Measurements from ENCODE around the gene COL23A1. TPM values are rescaled to one million over a fixed set of nuclear protein-coding genes. Genes with fewer than 3 reads are reported as not detected.
A peak's percentile ranks its signal among the peaks of the same experiment; 100 is the strongest.

The COL23A1 gene
- total and polyA plus RNA-seq, 2 experiments from 2014 or later: 4.8 to 8.2 TPM

DNA sequence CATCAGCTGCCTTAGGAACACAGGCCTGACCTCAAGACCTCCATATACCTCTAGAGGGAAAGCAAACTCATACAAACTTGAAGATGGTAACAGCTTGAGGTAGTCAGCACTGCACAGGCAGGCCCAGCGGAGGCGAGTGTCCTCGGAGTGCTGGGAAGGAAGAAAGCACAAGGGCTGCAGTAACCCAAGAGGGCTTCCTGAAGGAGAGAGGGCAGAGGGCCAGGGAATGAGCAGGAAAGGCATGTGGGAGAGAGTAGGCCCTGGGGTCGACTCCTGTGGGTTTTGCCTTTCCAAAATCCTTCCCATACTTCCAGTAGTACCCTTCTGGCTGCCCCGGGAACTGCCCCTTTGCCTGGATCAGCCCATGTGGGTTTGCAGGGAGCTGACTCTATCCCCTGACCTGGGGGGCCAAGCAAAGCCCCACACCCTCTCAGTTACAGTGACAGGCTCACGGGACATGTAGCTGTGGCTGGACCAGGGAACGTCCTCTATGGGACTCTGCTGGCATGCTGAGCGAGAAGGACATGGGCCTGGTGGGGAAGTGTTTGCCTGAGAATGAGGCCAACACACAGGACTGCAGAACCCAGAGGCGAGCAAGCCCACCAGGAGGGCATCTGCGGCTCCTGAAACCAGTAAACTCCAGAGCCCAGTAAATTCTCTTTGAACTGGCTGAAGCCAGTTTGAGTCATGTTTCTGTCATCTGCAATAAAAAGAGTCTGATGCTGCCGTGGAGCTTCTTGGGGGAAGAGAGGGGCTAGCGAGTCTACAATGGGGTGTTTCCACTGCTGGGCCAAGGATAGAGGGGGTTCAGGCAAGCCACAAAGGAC is 64.1 kb downstream of the COL23A1 start:
- Mint-ChIP-seq H3K4me3 (no peak overlapping the region), H3K27me3 (ENCODE audit: insufficient read depth, low read depth, poor library complexity) (no peaks in the 10 kb centered on the region), H3K4me1 (peaks cover 23% of the 10 kb centered on the region), H3K27ac (peak overlapping the region; percentile 49), H3K36me3 (ENCODE audit: low read depth) (no peaks in the 10 kb centered on the region; the same call in 2 of the 3 replicates), H3K9me3 (no peaks in the 10 kb centered on the region)
- H4K20me1 ChIP-seq (replicated peaks; ENCODE audit: insufficient read depth): no peaks in the 10 kb centered on the region
- no peak overlapping the region for H3K4me3 ChIP-seq
- no peaks in the 10 kb centered on the region for H3K9me2 ChIP-seq (ENCODE audit: insufficient read depth)
- H3K27ac ChIP-seq (ENCODE audit: low read depth): no peak overlapping the region
- H3K4me1 ChIP-seq (ENCODE audit: insufficient read depth): peaks cover 15% of the 10 kb centered on the region
- TF ChIP-seq STAT1 (IDR thresholded peaks at IDR 0.05; ENCODE audit: unreplicated experiment) (no peak), JUNB (IDR thresholded peaks at IDR 0.05; ENCODE audit: unreplicated experiment) (no peak), POLR2AphosphoS5 (IDR thresholded peaks at IDR 0.05; ENCODE audit: low read depth) (no peak), CREB1 (CRISPR knock-in tag; IDR thresholded peaks at IDR 0.05; ENCODE audit: low read depth) (no peak)
- TF ChIP-seq, protein P1, sequence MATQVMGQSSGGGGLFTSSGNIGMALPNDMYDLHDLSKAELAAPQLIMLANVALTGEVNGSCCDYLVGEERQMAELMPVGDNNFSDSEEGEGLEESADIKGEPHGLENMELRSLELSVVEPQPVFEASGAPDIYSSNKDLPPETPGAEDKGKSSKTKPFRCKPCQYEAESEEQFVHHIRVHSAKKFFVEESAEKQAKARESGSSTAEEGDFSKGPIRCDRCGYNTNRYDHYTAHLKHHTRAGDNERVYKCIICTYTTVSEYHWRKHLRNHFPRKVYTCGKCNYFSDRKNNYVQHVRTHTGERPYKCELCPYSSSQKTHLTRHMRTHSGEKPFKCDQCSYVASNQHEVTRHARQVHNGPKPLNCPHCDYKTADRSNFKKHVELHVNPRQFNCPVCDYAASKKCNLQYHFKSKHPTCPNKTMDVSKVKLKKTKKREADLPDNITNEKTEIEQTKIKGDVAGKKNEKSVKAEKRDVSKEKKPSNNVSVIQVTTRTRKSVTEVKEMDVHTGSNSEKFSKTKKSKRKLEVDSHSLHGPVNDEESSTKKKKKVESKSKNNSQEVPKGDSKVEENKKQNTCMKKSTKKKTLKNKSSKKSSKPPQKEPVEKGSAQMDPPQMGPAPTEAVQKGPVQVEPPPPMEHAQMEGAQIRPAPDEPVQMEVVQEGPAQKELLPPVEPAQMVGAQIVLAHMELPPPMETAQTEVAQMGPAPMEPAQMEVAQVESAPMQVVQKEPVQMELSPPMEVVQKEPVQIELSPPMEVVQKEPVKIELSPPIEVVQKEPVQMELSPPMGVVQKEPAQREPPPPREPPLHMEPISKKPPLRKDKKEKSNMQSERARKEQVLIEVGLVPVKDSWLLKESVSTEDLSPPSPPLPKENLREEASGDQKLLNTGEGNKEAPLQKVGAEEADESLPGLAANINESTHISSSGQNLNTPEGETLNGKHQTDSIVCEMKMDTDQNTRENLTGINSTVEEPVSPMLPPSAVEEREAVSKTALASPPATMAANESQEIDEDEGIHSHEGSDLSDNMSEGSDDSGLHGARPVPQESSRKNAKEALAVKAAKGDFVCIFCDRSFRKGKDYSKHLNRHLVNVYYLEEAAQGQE (IDR thresholded peaks at IDR 0.05; ENCODE audit: unreplicated experiment): no peak
- TF ChIP-seq, protein P2, sequence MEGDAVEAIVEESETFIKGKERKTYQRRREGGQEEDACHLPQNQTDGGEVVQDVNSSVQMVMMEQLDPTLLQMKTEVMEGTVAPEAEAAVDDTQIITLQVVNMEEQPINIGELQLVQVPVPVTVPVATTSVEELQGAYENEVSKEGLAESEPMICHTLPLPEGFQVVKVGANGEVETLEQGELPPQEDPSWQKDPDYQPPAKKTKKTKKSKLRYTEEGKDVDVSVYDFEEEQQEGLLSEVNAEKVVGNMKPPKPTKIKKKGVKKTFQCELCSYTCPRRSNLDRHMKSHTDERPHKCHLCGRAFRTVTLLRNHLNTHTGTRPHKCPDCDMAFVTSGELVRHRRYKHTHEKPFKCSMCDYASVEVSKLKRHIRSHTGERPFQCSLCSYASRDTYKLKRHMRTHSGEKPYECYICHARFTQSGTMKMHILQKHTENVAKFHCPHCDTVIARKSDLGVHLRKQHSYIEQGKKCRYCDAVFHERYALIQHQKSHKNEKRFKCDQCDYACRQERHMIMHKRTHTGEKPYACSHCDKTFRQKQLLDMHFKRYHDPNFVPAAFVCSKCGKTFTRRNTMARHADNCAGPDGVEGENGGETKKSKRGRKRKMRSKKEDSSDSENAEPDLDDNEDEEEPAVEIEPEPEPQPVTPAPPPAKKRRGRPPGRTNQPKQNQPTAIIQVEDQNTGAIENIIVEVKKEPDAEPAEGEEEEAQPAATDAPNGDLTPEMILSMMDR (conservative IDR thresholded peaks at IDR 0.05; ENCODE audit: low read depth in 2 of 2): no peak
- H3K27me3 ChIP-seq (ENCODE audit: insufficient read depth): no peaks in the 10 kb centered on the region
- H3K4me2 ChIP-seq: peak overlapping the region; percentile 55
- DNase-seq (ENCODE audit: low spot score) (no peak), ATAC-seq (peak; percentile 51)
- H3K36me3 ChIP-seq (ENCODE audit: insufficient read depth): no peaks in the 10 kb centered on the region
- H2AFZ ChIP-seq: no peak overlapping the region
- no peaks in the 10 kb centered on the region for H3F3A ChIP-seq (replicated peaks; ENCODE audit: low read depth)
- H3K79me2 ChIP-seq (replicated peaks; ENCODE audit: insufficient read depth): no peaks in the 10 kb centered on the region

DNA sequence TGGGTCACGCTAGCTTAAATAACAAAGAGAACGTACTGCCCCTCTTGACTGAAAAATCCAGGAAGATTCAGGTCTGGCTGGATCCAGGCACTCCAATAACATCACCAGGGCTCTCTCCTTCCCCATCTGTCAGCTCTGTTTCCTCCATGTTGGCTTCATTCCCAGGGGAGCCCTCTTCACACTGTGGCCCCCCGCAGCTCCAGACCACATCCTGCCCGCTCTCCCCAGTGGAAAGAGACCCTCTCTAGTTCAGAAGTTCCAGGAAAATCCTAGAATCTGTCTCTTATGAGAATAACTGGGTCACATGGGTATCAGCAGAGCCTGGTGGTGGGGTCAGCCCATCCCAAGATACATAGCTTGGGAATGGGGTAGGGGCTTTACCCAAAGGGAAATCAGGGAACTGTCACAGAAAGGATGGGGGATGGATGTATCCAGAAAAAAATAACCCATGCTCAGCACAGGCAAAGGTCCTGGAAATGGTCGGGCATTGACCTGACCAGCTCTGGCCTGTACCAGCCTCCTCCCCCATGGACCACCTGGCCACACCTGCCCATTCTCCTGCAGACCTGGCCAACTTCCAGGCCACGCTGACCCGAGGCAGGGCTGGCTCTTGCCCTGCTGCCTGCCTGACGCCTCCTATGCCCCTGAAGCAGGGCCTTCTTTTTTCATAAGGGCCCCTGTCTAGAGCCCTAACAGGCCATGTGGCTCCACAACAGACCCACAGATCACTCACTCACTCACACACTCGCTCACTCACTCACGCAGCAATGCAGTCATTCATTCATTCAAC is 65.9 kb downstream of the COL23A1 start:
- DNase-seq (ENCODE audit: low spot score): no peak
- Histone ChIP-seq H3K9me2 (ENCODE audit: insufficient read depth) (no peaks in the 10 kb centered on the region), H4K20me1 (replicated peaks; ENCODE audit: insufficient read depth) (no peaks in the 10 kb centered on the region), H3K79me2 (replicated peaks; ENCODE audit: insufficient read depth) (no peaks in the 10 kb centered on the region), H3K4me1 (ENCODE audit: insufficient read depth) (peaks cover 15% of the 10 kb centered on the region), H3K4me2 (no peak overlapping the region), H3F3A (replicated peaks; ENCODE audit: low read depth) (no peaks in the 10 kb centered on the region), H3K27me3 (ENCODE audit: insufficient read depth) (no peaks in the 10 kb centered on the region), H3K27ac (ENCODE audit: low read depth) (no peak overlapping the region), H2AFZ (no peak overlapping the region), H3K36me3 (ENCODE audit: insufficient read depth) (no peaks in the 10 kb centered on the region), H3K4me3 (no peak overlapping the region)
- Mint-ChIP-seq H3K4me3 (no peak overlapping the region), H3K4me1 (peaks cover 23% of the 10 kb centered on the region), H3K9me3 (peaks cover 8% of the 10 kb centered on the region), H3K27ac (no peak overlapping the region), H3K27me3 (ENCODE audit: insufficient read depth, low read depth, poor library complexity) (no peaks in the 10 kb centered on the region), H3K36me3 (ENCODE audit: low read depth) (peaks cover 7% of the 10 kb centered on the region)
- ATAC-seq: no peak
- TF ChIP-seq POLR2AphosphoS5 (IDR thresholded peaks at IDR 0.05; ENCODE audit: low read depth) (no peak), EZH2 (IDR thresholded peaks at IDR 0.05; ENCODE audit: low read depth, unreplicated experiment) (no peak), CREB1 (CRISPR knock-in tag; IDR thresholded peaks at IDR 0.05; ENCODE audit: low read depth) (no peak), ZNF114 (CRISPR knock-in tag; IDR thresholded peaks at IDR 0.05) (no peak), NANOG (IDR thresholded peaks at IDR 0.05; ENCODE audit: borderline replicate concordance) (no peak), EZH2phosphoT487 (IDR thresholded peaks at IDR 0.05; ENCODE audit: unreplicated experiment) (no peak), ZNF331 (CRISPR knock-in tag; IDR thresholded peaks at IDR 0.05; ENCODE audit: low read depth) (no peak), JUNB (IDR thresholded peaks at IDR 0.05; ENCODE audit: unreplicated experiment) (no peak)
- TF ChIP-seq, protein P2 (conservative IDR thresholded peaks at IDR 0.05; ENCODE audit: low read depth in 2 of 2): no peak
- TF ChIP-seq, protein P3, sequence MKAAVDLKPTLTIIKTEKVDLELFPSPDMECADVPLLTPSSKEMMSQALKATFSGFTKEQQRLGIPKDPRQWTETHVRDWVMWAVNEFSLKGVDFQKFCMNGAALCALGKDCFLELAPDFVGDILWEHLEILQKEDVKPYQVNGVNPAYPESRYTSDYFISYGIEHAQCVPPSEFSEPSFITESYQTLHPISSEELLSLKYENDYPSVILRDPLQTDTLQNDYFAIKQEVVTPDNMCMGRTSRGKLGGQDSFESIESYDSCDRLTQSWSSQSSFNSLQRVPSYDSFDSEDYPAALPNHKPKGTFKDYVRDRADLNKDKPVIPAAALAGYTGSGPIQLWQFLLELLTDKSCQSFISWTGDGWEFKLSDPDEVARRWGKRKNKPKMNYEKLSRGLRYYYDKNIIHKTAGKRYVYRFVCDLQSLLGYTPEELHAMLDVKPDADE (IDR thresholded peaks at IDR 0.05): no peak

Measured in GM23338 (cell line).